ENCODE measurements around the gene CCDC57.
"Not testable (repeated sequence)": the region's sequence is repeated elsewhere in the genome, so short reads cannot be mapped to it uniquely, and the experiment has no call there.

Gene CCDC57

DNA sequence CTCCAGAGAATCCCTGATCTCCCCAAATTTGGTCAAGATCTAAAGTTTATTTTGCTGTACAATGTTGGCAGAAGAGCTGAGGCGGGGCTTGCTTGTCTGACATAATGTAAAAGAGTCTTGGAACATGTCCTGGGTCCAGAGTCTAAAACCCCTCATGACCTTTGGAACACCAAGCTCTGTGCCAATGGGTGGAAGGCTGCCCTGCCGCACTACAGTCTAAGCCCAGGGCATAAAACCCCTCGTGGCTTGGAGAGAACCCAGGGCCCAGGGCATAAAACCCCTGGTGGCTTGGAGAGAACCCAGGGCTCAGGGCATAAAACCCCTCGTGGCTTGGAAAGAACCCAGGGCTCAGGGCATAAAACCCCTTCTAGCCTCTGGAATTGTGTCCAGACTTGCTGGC is 36.7 kb downstream of the CCDC57 start:
- DNase-seq (ENCODE audit: low read depth) = no peak

DNA sequence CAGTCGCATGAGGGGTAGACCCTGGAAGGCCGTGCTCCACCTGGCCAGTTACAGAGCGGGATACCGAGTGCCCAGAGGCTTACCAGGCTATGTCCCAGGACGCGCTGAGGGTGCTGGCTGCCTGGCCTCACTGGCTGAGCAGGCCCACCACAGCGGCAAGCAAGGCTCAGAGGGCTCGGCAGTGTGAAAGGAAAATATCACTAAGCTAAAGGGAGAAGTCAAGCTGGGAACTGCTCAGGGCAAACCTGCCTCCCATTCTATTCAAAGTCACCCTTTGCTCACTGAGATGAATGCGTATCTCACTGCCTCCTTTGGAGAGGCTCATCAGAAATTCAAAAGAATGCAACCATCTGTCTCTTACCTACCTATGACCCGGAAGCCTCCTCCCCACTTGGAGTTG is 37.4 kb downstream of the CCDC57 start:
- no peak for DNase-seq (ENCODE audit: low read depth)

DNA sequence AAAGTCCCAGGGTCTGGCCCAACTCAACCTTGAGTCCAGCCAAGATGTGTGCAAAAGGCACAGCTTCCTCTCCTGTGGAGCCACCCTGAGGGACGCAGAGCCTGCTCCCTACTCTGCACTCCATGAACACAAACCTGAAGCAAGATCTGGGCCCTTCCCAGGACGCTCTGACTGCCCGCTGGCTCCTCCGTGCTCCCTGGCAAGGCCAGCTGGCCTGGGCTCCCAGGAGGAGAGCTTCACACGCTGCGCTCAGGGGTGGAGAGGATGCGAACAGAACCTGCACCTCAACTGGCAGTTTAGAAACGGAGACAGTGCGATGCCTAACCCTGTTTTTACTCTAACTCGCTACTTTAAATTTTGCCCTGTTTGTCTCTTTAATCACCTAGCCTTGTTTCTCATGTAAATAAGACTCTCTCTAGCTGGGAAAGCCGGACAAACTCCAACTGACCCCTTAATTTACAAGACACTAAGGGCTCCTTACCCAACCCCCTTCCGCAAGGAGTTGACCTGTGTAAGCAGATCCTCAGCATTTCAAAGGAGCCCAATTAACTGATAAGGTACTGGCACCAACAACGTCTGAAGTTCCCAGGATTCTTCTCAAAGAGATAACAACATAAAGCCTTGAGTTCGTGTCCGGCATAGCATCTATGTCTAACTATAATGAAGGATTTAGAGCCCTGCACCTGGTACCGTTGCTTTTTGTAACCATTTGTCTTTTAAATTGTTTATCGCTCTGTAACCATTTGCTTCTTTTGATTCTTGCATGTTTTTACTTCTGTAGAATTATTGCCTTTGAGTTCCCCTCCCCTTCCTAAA is 38.4 kb downstream of the CCDC57 start:
- not testable (repeated sequence) for DNase-seq (ENCODE audit: low read depth)

DNA sequence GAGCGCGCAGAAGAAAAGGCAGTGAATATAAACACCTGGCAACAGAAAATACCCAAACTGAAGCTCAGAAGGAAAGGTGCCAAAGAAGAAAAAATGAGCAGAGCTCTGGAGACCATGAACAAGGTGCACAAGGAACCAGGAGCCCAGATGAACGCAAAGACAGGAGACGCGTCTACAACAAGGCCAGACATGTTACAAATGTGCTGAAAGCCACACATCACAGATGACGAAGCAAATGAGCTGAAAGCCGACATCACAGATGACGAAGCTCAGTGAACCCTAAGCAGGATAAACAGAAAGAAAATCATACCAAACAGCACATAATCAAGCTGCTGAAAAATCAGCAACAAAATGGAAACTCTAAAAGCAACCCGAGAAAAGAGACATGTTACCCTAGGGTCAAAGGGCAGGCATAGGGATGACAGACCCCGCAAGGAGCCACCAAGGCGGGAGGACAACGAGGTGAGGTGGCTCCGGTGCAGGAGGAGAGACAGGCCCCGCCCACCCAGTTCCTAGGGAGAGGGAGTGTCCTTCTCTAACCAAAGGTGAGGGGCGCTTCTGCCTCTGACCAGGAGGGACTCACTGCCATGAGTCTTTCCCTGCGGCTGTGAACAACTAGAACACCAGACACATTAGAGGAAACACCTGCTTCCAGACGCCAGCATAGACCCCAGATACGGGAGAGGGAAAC is 39.1 kb downstream of the CCDC57 start:
- DNase-seq (ENCODE audit: low read depth) = no peak

DNA sequence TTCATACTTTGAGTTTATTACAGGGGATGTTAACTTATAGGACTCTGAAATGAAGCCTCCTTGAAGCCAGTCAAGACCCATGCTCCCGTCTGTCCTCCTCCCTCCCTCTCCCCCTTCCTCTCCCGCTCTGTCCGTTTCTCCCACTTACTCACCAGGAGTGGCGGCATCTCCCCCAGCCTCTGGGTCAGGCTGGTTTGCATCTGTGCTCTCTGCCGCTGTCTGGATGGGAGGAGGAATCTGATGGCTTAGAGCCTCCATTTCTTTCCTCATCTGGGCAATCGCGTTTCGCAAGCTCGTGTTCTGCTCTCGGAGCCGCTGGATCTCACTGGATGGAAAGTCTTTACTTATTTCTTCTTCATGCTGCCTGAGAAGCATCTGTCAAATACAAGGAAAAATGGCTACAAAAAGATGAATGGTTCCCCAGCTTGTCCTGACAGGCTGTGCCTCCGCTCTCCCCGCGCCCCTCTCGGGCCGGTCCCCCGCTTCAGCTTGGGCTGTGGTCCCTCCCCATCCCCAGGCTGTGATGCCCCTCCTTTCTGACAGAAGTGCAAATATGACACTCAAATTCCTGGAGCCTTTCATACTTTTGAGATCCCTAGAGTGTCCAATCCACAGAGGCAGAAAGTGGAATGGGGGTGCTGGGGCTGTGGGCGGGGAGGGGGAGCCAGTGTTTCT is 40.0 kb downstream of the CCDC57 start:
- no peak for DNase-seq (ENCODE audit: low read depth)

DNA sequence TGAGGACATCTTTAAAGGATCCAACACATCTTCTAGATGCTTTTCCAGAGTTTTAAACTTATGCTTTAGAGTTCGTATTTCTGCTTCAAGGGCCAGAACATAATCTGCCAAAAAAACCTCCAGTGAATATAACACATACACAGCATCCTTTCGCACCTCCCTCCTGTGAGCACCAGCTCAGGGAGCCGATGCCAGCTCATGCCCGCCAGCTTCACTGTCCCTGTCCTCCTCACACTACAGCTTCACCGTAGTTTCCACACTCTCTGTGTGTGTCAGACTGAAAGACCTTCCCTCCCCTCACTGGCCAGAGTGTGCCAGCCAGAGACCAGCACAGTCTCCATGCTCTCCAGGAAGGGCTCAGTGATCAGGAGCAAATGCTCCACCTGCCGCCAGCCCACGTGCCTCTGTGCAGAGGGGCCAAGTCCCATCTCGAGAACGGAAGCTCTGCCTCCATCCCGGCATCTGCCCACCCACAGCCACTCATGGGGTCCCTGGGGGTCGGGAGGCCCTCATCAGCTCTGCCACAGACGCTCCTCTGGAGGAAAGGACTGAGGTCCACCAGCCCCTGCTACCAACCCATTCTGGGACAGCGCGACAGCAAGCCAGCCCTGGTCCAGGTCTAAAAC is 40.8 kb downstream of the CCDC57 start:
- DNase-seq (ENCODE audit: low read depth) = no peak

DNA sequence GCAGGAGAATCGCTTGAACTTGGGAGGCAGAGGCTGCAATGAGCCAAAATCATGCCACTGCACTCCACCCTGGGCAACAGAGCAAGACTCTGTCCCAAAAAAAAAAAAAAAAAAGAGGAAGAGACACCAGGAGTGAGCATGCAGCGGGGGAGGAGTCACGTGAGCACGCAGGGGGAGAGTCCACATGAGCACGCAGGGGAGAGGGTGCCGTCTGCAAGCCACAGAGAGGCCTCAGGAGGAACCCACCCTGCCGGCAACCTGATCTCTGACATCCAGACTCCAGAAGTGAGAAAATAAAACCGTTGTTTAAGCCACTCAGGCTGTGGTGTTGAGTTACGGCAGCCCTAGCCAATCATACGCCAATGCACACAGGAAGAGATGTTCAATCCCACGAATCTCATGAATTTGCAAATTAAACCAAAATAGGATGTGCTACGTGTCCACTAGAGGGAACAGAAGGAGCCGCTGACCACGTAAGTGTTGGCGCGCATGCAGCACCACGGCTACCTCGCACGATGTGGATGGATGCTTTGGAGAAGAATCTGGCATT is 42.2 kb downstream of the CCDC57 start:
- no peak for DNase-seq (ENCODE audit: low read depth)

DNA sequence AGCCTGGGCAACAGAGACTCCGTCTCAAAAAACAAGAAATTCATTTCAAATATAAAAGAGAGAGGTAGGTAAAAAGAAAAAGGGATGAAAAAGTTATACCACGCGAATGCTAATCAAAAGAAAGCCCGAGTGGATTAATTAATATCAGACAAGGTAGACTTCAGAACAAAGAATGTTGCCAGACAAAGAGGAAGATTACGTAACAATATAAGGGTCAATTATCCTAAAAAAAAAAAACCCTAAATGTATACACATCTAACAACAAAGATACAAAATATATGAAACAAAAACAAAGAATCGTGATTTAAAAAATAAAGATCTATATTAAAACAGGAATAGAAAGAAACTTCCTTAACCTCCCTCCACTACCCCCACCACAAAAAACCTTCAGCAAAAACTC is 44.1 kb downstream of the CCDC57 start:
- no peak for DNase-seq (ENCODE audit: low read depth)

DNA sequence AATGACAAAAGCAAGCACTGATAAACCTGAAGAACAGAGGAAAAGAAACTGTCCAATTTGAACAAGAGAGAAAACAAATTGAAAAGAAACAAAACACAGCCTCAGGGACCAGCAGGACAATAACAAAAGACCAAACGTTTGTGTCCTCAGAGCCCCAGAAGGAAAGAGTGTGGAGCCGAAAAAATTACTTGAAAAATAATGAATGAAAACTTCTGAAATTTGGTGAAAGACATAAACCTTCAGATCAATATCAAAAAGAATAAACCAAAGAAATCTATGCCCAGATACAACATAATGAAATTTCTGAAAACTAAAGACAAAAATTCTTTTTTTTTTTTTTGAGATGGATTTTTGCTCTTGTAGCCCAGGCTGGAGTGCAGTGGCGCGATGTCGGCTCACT is 45.6 kb downstream of the CCDC57 start:
- no peak for DNase-seq (ENCODE audit: low read depth)

DNA sequence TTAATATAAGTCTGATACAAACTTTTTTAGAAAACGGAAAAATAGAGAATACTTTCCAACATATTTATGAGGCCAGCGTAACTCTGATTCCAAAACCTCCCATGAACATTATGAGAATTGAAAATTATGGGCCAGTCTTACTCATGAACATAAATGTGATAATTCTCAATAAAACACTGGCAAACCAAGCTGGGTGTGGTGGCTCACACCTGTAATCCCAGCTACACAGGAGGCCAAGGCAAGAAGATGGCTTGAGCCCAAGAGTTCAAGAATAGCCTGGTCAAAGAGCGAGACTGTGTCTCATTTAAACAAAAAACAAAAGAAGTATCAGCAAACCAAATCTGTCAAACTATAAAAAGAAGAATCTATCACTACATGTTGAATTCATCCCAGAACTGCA is 47.8 kb downstream of the CCDC57 start:
- no peak for DNase-seq (ENCODE audit: low read depth)

DNA sequence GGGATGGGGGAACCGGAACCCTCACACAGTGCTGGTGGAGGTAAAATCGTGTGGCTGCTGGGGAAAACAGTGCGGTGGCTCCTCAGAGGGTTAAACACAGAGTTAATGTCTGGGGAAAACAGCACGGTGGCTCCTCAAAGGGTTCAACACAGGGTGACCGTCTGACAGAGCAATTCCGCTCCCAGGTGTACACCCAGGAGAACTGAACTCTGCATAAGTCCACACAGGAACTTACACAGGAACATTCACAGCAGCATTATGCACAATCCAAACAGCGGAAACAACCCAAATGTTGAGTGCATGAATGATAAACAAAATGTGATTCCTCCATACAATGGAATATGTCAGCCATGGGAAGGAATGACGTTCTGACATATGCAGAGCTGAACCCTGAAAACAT is 51.4 kb downstream of the CCDC57 start:
- no peak for DNase-seq (ENCODE audit: low read depth)

DNA sequence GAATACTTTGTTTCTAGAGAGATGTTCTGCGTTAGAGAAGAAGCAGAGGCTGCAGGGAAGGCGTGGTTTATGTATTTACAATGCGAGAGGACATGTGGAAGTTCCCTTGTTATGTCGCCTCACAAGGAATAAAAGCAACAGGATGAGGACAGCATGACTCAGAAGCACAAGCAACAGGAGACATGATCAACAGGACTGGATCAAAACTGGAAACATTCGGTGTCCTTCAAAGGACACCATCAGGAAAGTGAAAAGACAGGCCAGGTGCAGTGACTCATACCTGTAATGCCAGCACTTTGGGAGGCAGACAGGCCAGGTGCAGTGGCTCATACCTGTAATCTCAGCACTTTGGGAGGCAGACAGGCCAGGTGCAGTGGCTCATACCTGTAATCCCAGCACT is 52.6 kb downstream of the CCDC57 start:
- DNase-seq (ENCODE audit: low read depth) = no peak

DNA sequence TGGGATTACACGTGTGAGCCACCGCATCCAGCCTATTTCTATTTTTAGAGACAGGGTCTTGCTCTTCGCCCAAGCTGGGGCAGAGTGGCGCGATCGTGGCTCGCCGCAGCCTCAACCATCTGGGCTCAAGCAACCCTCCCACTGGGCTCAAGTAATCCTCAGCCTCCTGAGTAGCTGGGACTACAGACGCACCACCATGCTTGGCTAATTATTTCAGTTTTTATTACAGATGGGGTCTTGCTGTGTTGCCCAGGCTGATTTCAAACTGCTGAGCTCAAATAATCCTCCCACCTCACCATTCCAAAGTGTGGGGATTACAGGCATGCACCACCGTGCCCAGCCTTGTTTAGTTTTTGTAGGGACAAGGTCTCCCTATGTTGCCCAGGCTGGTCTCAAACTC is 53.8 kb downstream of the CCDC57 start:
- no peak for DNase-seq (ENCODE audit: low read depth)

DNA sequence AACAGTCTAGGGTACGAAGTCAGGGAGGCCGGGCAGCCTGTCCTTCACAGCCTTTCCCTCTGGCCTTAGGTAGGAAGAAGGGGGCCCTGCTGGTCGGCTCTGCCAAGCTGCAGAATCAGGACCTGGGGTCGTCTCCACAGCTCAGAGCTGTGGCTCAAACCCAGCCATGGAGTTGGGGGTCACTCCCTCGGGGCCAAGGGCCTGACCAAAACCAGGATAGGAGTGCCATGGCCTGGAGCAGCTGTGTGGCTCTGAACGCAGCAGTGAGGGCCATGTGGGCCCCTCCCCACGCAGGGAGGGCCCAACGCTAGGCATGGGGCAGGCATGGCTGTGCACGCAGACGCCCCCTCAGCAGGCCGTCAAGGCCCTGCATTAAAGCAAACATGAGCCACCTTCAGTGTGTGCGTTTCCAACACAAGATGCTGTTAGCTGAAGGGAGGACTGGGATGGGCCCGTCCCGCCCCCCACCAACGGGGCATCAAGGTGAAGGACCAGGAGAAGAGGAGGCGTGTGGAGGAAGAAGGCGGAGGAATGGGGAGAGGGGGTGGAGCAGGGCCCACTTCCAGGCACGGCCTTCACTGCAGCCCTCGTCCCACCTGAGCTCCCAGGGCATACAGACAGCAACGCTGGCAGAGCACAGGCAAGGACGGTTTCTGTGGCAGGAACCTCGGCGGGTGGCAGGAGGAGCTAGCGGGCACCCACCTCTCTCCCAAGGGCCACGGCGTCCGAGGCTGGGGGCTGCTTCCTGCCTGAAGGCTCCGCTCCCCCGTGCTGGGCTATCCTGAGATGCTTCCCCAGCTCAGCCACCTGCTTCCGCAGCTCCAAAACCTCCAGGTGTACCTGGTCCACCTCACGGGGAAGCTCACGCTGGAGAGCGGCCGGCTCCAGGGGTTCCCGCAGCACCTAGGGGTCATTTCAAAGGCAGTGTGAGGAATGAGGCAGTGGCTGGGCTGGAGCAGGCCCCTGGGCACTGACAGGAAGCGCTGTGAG is 55.3 kb downstream of the CCDC57 start:
- no peak for DNase-seq (ENCODE audit: low read depth)

DNA sequence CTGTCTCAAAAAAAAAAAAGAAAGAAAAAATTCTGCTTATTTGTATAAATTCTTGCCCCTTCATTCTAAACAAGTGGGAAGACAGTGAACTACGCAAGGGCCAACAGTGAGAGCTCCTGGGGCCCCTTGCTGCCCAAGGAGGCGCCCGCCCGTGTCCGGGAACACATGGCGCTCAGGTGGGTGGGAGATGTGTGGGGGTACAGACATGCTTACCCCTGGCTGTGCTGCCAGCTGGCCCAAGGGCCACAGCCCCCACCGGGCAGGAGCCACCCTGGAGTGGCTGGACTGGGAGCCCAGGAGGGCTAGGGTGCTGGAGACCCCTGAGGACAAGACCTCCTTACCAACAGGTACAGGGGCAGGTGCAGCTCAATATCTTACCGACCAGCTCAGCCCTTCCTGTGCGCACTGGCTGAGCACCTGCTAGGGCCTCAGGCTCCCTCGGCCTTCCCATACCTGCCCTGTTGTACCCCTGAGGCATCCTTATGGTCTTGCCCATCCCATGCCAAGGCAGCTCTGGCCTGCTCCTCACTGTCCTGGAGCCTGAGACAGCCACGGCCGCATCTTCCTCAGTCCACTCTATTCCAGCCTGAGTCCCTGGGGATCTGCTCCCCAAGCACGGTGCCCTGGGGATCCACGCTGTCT is 56.2 kb downstream of the CCDC57 start:
- no peak for DNase-seq (ENCODE audit: low read depth)

DNA sequence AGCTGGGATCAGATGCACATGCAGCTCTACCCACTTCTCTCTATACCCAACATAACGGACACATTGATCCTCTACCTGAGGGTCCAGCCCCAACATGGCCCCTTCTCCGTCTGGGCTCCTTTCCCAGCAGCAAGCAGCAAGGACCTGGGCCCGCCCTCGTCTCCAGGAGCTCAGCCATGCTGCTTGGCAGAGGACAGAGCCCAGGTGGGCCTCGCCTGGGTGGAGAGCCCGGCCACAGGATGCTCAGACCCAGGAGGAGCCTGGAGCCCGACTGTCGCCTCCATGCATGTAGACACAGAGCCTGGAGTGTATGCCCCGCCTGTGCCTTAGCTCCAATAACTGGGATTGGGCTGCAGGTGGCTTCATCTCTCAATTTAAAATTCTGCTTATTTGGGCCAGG is 57.0 kb downstream of the CCDC57 start:
- no peak for DNase-seq (ENCODE audit: low read depth)

DNA sequence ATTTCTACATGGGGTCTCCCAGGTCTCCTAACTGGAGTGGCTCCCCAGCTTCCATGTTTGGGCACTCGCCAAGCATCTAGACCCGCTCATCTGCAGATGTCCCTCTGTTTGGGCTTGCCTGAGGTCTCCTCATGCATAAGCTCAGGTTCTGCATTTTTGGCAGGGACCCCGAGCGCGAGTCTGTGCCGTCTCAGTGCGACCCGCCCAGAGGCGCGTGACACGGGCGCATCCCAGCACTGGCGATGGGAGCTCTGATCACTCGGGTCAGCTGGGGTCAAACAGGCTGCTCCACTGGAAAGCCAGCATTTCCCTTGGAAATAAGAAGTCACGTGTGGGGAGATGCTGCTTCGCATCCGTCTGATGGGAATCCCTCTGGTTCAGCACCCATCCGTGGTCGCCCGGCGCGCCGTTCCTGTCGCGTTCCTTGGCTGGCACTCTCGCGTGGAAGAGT is 57.7 kb downstream of the CCDC57 start:
- no peak for DNase-seq (ENCODE audit: low read depth)

DNA sequence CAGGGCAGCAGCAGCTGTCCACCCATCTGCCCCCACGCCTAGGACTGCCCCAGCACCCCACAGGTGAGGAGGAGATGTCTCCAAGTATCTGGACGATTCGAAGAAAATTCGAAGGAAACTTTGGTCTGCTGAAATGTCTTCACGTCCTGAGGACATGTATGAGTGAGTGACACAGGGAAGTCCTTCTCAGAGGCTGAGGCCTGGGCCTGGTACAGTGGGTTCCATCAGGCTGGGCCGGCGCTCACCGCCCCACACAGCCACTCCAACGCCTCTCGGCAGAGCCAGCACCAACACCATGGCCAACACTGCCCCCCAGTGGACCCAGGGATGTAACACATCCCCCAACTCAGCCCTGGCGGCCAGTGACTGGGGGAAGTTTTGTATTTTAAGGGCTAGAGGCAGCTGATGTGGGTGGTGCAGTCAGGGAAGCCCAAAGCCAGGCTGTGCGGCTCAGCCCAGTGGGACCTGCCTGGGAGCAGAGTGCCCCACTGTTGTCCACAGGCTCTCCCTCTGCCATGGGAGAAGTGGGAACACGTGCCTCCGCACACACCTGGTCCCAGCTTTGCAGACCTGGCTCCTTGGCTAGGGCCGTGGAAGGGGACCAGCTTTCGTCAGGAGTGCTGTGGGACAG is 58.8 kb downstream of the CCDC57 start:
- peak; percentile 55 for DNase-seq (ENCODE audit: low read depth)

DNA sequence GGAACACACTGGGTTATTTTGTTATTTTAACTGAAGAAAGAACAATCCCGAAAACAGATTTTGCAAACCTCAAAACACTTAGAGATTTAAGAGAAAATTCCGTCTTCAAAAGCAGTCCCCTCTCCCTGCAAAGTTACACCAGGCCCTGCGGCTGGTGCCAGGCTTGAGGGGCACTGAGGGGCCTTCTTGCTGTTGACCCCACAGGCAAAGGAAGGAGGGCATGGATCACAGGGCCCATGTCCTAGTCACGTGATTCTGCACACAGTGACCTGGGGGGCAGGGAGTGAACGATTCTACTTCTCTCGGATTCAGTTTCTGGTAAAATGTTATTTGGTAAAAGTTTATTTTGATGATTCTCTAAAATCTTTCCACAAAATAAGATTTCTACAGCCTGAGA is 59.3 kb downstream of the CCDC57 start:
- DNase-seq (ENCODE audit: low read depth) = no peak

Measured in fibroblast of the conjunctiva (primary cell).